ENCODE results near the gene APBA2. TPM values are rescaled to one million over a fixed set of nuclear protein-coding genes. Genes with fewer than 3 reads are reported as not detected.

The APBA2 gene
- total RNA-seq, 6 donors from 2014 or later = 3.2 to 7.9 (median 6.0) TPM

GRCh38 chr15:29127506-29128430, 242.0 kb downstream of the APBA2 start:
- Histone ChIP-seq H3K4me1 (no peaks in the 10 kb centered on the region), H3K27ac (no peak overlapping the region), H3K36me3 (no peaks in the 10 kb centered on the region), H3K27me3 (no peaks in the 10 kb centered on the region), H3K9me3 (no peaks in the 10 kb centered on the region), H3K4me3 (no peak overlapping the region)
- WGBS, 2 donors = 65 to 78% methylated on average over 14 to 19 of the region's 19 CpGs
- TF ChIP-seq, protein P1, sequence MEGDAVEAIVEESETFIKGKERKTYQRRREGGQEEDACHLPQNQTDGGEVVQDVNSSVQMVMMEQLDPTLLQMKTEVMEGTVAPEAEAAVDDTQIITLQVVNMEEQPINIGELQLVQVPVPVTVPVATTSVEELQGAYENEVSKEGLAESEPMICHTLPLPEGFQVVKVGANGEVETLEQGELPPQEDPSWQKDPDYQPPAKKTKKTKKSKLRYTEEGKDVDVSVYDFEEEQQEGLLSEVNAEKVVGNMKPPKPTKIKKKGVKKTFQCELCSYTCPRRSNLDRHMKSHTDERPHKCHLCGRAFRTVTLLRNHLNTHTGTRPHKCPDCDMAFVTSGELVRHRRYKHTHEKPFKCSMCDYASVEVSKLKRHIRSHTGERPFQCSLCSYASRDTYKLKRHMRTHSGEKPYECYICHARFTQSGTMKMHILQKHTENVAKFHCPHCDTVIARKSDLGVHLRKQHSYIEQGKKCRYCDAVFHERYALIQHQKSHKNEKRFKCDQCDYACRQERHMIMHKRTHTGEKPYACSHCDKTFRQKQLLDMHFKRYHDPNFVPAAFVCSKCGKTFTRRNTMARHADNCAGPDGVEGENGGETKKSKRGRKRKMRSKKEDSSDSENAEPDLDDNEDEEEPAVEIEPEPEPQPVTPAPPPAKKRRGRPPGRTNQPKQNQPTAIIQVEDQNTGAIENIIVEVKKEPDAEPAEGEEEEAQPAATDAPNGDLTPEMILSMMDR (IDR thresholded peaks at IDR 0.05) = no peak
- TF ChIP-seq POLR2AphosphoS5 (IDR thresholded peaks at IDR 0.05) = no peak
- no peak for ATAC-seq (ENCODE audit: low FRiP score in 2 of 2)
- DNase-seq = no peak

GRCh38 chr15:29128671-29129070, 242.9 kb downstream of the APBA2 start:
- H3K4me3 ChIP-seq = no peak overlapping the region
- no peaks in the 10 kb centered on the region for H3K4me1 ChIP-seq
- no peaks in the 10 kb centered on the region for H3K36me3 ChIP-seq
- 89 to 94% methylated on average over 11 of the region's 11 CpGs for WGBS, 2 donors
- no peaks in the 10 kb centered on the region for H3K9me3 ChIP-seq
- TF ChIP-seq POLR2AphosphoS5 (IDR thresholded peaks at IDR 0.05) (no peak), EP300 (IDR thresholded peaks at IDR 0.05) (no peak), POLR2A (IDR thresholded peaks at IDR 0.05) (no peak)
- TF ChIP-seq, protein P1 (IDR thresholded peaks at IDR 0.05) = no peak
- H3K27me3 ChIP-seq = no peaks in the 10 kb centered on the region
- ATAC-seq (ENCODE audit: low FRiP score in 2 of 2) = no peak
- DNase-seq = no peak
- H3K27ac ChIP-seq = no peak overlapping the region

GRCh38 chr15:29129221-29129620, 243.4 kb downstream of the APBA2 start:
- no peaks in the 10 kb centered on the region for H3K36me3 ChIP-seq
- H3K27me3 ChIP-seq = no peaks in the 10 kb centered on the region
- no peaks in the 10 kb centered on the region for H3K4me1 ChIP-seq
- no peak for DNase-seq
- WGBS, 2 donors = 92 to 94% methylated on average over 10 of the region's 10 CpGs
- H3K4me3 ChIP-seq = no peak overlapping the region
- TF ChIP-seq POLR2AphosphoS5 (IDR thresholded peaks at IDR 0.05) = no peak
- no peak overlapping the region for H3K27ac ChIP-seq
- no peak for ATAC-seq (ENCODE audit: low FRiP score in 2 of 2)
- H3K9me3 ChIP-seq = no peaks in the 10 kb centered on the region

DNA sequence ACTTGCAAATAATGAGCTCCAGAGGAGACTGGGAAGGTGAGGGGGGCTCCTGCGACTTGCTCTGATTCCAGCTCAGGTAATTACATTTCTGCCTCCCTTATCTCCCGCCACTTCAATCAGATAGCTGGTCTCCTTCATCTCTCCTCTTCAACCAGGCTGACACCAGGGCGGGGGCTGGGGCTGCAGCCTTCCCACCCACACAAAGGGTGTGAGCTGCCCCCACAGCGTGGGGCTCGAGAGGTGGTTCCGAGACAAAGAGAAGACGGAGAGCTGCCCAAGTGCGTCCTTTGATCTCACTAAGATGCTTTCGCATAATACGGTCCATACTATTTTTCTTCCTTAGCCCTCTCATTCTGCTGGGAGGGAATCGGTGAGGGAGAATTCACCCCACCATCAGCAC, 244.2 kb downstream of the APBA2 start:
- Histone ChIP-seq H3K36me3 (no peaks in the 10 kb centered on the region), H3K9me3 (no peaks in the 10 kb centered on the region), H3K27me3 (no peaks in the 10 kb centered on the region), H3K4me1 (no peaks in the 10 kb centered on the region), H3K27ac (no peak overlapping the region), H3K4me3 (no peak overlapping the region)
- ATAC-seq (ENCODE audit: low FRiP score in 2 of 2) = no peak
- TF ChIP-seq POLR2A (IDR thresholded peaks at IDR 0.05) = no peak
- no peak for DNase-seq
- 68 to 74% methylated on average over 11 of the region's 11 CpGs for WGBS, 2 donors

DNA sequence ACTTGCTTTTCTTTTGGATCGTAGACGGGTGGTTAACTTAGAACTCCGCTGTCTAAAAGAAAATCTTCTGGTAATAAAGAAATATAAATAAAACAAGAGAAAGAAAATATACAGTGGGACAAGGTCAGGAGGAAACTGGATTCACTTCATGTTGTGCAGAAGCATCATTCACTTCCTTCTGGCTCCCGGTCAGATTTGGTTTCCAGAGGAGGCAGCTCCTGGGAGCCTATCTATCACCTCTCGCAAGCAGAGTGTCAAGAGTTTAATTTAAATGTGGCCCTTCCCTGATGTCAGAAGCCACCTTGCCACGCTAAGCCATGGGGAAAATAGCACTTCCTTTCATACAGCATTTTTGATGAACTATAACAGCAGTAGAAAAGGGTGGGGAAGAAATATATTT, 244.7 kb downstream of the APBA2 start:
- Histone ChIP-seq H3K9me3 (no peaks in the 10 kb centered on the region), H3K4me1 (no peaks in the 10 kb centered on the region), H3K4me3 (no peak overlapping the region), H3K27me3 (no peaks in the 10 kb centered on the region), H3K36me3 (no peaks in the 10 kb centered on the region), H3K27ac (no peak overlapping the region)
- 57 to 62% methylated on average over 6 of the region's 6 CpGs for WGBS, 2 donors
- ATAC-seq (ENCODE audit: low FRiP score in 2 of 2) (no peak), DNase-seq (no peak)
- TF ChIP-seq POLR2A (IDR thresholded peaks at IDR 0.05) = no peak
- no peak for TF ChIP-seq POLR2AphosphoS5 (IDR thresholded peaks at IDR 0.05)
- TF ChIP-seq EP300 (IDR thresholded peaks at IDR 0.05) = no peak
- TF ChIP-seq, protein P1 (IDR thresholded peaks at IDR 0.05) = no peak

All from upper lobe of left lung (tissue), 6 donors.